OCI-LY7 (cell line): Measurements from ENCODE around the gene KRT76.

ENCODE experiments used
- CTCF ChIP-seq: fragments of 200-600 bp; sonication (generic); conservative IDR thresholded peaks from 2 replicates; pipeline ENCODE4 v1.5.1; 2014; ENCODE audit warnings: mild to moderate bottlenecking, antibody characterized with exemption, low read length, moderate library complexity, mixed read lengths
- EZH2phosphoT487 ChIP-seq: fragments of 200-600 bp; sonication (generic); IDR thresholded peaks from 2 replicates; pipeline ENCODE4 v1.6.1; 2018; ENCODE audit warnings: low read depth, borderline replicate concordance, mild to moderate bottlenecking, mixed run types, antibody characterized with exemption, low read length, moderate library complexity, mixed read lengths

GRCh38 chr12:52815676-52816588, 38.8 kb upstream of the KRT76 start:
- TF ChIP-seq CTCF = no peak
- TF ChIP-seq EZH2phosphoT487 = no peak
